Measurements from ENCODE around the gene TMEM158.

TMEM158 gene

DNA sequence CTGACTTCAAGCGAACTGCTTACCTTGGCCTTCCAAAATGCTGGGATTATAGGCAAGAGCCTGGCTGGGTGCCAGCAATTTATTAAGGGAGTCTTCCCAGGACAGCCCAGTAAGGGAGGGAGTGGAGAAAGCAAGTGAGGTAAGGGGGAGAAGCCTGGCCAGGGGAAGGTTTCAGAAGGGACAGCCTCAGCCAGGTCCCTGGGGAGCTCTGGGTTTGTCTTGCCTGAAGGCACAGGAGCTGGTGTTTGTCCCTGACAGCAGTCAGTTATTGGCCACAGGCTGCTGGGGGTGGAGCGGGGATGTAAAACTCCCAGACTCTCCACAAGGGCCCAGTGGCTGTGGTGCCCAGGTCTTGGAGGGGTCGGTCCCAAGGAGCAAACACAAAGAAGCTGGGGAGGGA lies 46.9 kb downstream of the TMEM158 start:
- H3K4me3 ChIP-seq (ENCODE audit: low read depth, low read length) = no peak overlapping the region
- no peak for TF ChIP-seq CTCF (IDR thresholded peaks at IDR 0.05; ENCODE audit: control insufficient read depth, extremely low read depth, insufficient read depth)
- no peak for DNase-seq (ENCODE audit: low read depth)

GRCh38 chr3:45178183-45179023 lies 47.7 kb downstream of the TMEM158 start:
- no peak overlapping the region for H3K4me3 ChIP-seq (ENCODE audit: low read depth, low read length)
- no peak for DNase-seq (ENCODE audit: low read depth)
- TF ChIP-seq CTCF (IDR thresholded peaks at IDR 0.05; ENCODE audit: control insufficient read depth, extremely low read depth, insufficient read depth) = no peak

DNA sequence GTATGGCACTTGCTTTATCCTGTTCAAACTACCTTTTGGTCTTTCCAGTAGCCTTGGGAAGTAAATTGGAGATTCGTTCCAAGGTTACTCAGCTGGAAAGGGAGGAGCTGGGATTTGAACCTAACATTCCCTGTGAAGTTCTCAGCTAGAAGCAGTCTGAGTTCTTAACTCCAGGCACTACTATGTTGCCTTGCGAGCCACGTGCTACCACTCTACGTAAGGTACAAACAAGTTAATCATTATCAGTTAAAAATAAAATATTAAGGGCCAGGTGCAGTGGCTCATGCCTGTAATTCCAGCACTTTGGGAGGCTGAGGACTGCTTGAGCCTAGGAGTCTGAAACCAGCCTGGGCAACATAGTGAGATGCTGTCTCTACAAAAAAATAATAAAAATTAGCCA lies 49.2 kb downstream of the TMEM158 start:
- TF ChIP-seq CTCF (IDR thresholded peaks at IDR 0.05; ENCODE audit: control insufficient read depth, extremely low read depth, insufficient read depth) = no peak
- DNase-seq (ENCODE audit: low read depth) = no peak

More for the DNA sequence above, 49.2 kb downstream of the TMEM158 start:
- no peak overlapping the region for H3K4me3 ChIP-seq (ENCODE audit: low read depth, low read length)

Measured in LNCaP clone FGC (cell line).